Measurements from ENCODE around the gene PDZD7.
"Not testable (repeated sequence)": the region's sequence is repeated elsewhere in the genome, so short reads cannot be mapped to it uniquely, and the experiment has no call there.

The PDZD7 gene

GRCh38 chr10:101041252-101041761 lies 10.4 kb upstream of the PDZD7 start:
- DNase-seq (ENCODE audit: extremely low read depth in 1 of 2, low read depth in 1 of 2), result peak in 1 of 2 donors; percentile 54

- DNase-seq (ENCODE audit: extremely low read depth in 1 of 2, low read depth in 1 of 2), result no peak
These were observed 9.9 kb upstream of the PDZD7 start for GRCh38 chr10:101040851-101041250.

GRCh38 chr10:101040061-101040460 lies 9.1 kb upstream of the PDZD7 start:
- no peak for DNase-seq (ENCODE audit: extremely low read depth in 1 of 2, low read depth in 1 of 2)

GRCh38 chr10:101038484-101038883 lies 7.6 kb upstream of the PDZD7 start:
- DNase-seq (ENCODE audit: extremely low read depth in 1 of 2, low read depth in 1 of 2), result no peak

- DNase-seq (ENCODE audit: extremely low read depth in 1 of 2, low read depth in 1 of 2), result no peak
These were observed 5.8 kb upstream of the PDZD7 start for GRCh38 chr10:101036726-101037125.

- no peak for DNase-seq (ENCODE audit: extremely low read depth in 1 of 2, low read depth in 1 of 2)
These were observed 5.2 kb upstream of the PDZD7 start for GRCh38 chr10:101035916-101036702.

GRCh38 chr10:101035314-101035713 lies 4.4 kb upstream of the PDZD7 start:
- no peak for DNase-seq (ENCODE audit: extremely low read depth in 1 of 2, low read depth in 1 of 2)

GRCh38 chr10:101034404-101034803 lies 3.5 kb upstream of the PDZD7 start:
- DNase-seq (ENCODE audit: extremely low read depth in 1 of 2, low read depth in 1 of 2), result not testable (repeated sequence)

GRCh38 chr10:101033276-101033675 lies 2.3 kb upstream of the PDZD7 start:
- DNase-seq (ENCODE audit: extremely low read depth in 1 of 2, low read depth in 1 of 2), result no peak

- DNase-seq (ENCODE audit: extremely low read depth in 1 of 2, low read depth in 1 of 2), result peak in 1 of 2 donors; percentile 40
These were observed 1.8 kb upstream of the PDZD7 start for GRCh38 chr10:101032637-101033224.

- peak in 1 of 2 donors; percentile 73 for DNase-seq (ENCODE audit: extremely low read depth in 1 of 2, low read depth in 1 of 2)
These were observed 1.1 kb upstream of the PDZD7 start for GRCh38 chr10:101031796-101032636.

GRCh38 chr10:101030496-101031127 lies 317 bp downstream of the PDZD7 start:
- DNase-seq (ENCODE audit: extremely low read depth in 1 of 2, low read depth in 1 of 2), result no peak

GRCh38 chr10:101029520-101030295 lies 1.2 kb downstream of the PDZD7 start:
- DNase-seq (ENCODE audit: extremely low read depth in 1 of 2, low read depth in 1 of 2), result no peak

GRCh38 chr10:101028446-101029337 lies 2.2 kb downstream of the PDZD7 start:
- no peak for DNase-seq (ENCODE audit: extremely low read depth in 1 of 2, low read depth in 1 of 2)

- no peak for DNase-seq (ENCODE audit: extremely low read depth in 1 of 2, low read depth in 1 of 2)
These were observed 3.7 kb downstream of the PDZD7 start for GRCh38 chr10:101027106-101027720.

GRCh38 chr10:101022967-101023705 lies 7.8 kb downstream of the PDZD7 start:
- DNase-seq (ENCODE audit: extremely low read depth in 1 of 2, low read depth in 1 of 2), result no peak

GRCh38 chr10:101021692-101022251 lies 9.2 kb downstream of the PDZD7 start:
- DNase-seq (ENCODE audit: extremely low read depth in 1 of 2, low read depth in 1 of 2), result no peak

- no peak for DNase-seq (ENCODE audit: extremely low read depth in 1 of 2, low read depth in 1 of 2)
These were observed 9.7 kb downstream of the PDZD7 start for GRCh38 chr10:101021239-101021638.

Data from activated CD8-positive, alpha-beta memory T cell treated with anti-CD3 and anti-CD28 coated beads for 1 hour (primary cell).